NCI-H82 treated with DMSO at 0.1 percent for 48 hours (cell line): ENCODE measurements around the gene OSGEP.

Experiments used
- DNase-seq: peaks from one replicate; lab custom pipeline; 2025; ENCODE audit not compliant: unreplicated experiment; lab: John Stamatoyannopoulos, UW

The OSGEP gene

DNA sequence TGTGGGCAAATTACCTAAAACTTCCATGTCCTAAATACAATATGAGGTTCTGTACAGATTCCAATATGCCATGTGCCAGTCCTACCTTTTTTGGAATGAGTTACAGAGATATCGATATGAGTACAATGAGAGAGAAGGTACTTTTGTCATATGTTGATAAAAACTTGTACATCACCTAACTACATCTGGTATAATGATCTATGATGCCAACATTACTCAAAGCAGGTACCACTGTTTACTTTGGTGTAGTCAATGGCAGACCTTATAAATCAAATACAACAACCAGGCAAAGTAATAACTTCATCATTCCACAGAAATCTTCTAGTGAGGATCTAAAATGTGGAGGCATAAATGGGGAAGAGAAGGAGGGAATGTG lies 54.0 kb downstream of the OSGEP start:
- DNase-seq = no peak

DNA sequence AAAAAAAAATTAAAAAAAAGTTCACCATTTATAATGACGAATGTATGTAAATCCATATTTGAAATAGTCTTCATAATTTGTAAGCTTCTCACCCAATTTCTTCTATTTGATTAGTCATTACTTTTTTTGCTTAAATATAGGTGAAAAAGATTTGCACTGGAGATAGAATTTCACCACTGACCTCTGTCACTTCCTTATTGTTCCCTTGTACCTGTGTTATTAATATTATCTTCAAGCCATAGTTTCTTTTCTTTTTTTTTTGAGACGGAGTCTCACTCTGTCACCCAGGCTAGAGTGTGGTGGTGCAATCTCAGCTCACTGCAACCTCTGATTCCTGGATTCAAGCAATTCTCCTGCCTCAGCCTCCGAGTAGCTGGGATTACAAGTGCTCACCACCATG lies 57.1 kb downstream of the OSGEP start:
- no peak for DNase-seq
